ENCODE measurements around the gene RHBDD3.

RHBDD3 gene

DNA sequence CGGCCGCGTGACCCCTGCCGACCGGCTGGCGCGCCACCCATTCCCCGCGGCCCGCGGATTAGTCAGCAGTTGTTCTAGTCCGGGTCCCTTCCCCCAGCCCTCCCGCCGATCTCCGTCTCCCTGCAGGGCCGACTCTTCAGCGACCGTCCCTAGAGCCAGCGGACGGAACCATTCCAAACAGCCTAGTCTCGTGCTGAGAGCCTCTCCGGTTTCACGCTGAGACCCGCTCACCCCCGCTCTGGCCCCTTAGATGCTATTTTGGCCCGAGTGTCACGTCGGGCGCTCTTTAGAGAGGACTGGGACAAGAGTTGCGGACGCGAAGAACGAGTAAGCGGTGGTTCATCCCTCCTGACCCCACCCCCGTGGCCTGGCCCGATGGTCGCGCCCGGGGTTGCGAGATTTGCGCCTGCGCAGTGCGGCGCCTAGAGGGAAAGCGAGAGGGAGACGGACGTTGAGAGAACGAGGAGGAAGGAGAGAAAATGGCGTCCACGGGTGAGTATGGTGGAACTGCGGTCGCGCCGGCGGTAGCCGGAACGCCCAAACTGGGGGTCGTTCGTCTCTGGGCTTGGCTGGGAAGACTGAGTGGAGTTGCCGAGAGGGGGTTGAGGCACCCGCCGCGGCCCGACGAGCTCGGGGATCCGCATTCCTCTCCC lies at the start of gene RHBDD3, which contains the start of gene EWSR1:
Gene RHBDD3 (minus strand): TSS at position 124 of the 653 bp plus-strand sequence. CDS start 2,355 bp downstream, outside the sequence.
Gene EWSR1 (plus strand): TSS at position 411 of the 653 bp plus-strand sequence. CDS start 69 bp downstream, at position 480.
- TF ChIP-seq, protein P1, sequence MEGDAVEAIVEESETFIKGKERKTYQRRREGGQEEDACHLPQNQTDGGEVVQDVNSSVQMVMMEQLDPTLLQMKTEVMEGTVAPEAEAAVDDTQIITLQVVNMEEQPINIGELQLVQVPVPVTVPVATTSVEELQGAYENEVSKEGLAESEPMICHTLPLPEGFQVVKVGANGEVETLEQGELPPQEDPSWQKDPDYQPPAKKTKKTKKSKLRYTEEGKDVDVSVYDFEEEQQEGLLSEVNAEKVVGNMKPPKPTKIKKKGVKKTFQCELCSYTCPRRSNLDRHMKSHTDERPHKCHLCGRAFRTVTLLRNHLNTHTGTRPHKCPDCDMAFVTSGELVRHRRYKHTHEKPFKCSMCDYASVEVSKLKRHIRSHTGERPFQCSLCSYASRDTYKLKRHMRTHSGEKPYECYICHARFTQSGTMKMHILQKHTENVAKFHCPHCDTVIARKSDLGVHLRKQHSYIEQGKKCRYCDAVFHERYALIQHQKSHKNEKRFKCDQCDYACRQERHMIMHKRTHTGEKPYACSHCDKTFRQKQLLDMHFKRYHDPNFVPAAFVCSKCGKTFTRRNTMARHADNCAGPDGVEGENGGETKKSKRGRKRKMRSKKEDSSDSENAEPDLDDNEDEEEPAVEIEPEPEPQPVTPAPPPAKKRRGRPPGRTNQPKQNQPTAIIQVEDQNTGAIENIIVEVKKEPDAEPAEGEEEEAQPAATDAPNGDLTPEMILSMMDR (conservative IDR thresholded peaks at IDR 0.05; ENCODE audit: low read depth, low read length): no peak
- peak within 1 kb of the TSS; percentile 92 for H3K4me3 ChIP-seq (ENCODE audit: low read length)
- peak; percentile 92 for DNase-seq (ENCODE audit: low read depth)

DNA sequence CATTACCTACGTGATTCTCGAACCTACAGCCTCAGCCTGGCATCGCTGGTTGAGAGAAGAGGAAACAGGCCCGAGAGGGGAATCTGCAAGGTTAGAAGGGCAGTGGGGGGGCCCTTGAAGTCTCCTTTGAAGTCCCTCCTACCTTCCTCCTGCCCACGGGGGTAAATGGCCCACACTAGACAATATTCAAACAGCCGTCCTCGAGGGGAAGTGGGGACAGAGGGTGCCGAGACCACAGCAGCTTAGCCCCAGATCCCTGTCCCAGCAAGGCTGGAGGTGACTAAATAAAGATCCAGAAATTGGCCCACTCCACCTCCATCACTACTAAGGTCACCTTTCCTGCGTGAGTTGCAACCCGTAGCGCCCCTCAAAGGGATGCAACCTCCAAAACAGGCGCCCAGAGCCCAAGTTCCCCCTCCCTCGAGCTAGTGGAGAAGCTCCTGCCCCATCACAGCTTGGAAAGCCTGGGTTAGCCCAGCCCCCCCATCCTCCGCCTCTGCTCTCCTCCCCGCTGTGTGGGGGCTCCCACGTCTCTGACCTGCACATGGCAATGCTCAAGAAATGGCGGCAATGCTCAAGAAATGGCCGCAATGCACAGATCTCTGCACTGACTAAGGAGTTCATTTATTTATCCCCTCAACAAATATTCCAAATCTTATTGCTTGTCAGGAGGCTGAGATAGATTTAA lies 48.5 kb upstream of the RHBDD3 start:
- no peak overlapping the region for H3K4me3 ChIP-seq (ENCODE audit: low read length)
- TF ChIP-seq, protein P1 (conservative IDR thresholded peaks at IDR 0.05; ENCODE audit: low read depth, low read length): no peak
- DNase-seq (ENCODE audit: low read depth): no peak

DNA sequence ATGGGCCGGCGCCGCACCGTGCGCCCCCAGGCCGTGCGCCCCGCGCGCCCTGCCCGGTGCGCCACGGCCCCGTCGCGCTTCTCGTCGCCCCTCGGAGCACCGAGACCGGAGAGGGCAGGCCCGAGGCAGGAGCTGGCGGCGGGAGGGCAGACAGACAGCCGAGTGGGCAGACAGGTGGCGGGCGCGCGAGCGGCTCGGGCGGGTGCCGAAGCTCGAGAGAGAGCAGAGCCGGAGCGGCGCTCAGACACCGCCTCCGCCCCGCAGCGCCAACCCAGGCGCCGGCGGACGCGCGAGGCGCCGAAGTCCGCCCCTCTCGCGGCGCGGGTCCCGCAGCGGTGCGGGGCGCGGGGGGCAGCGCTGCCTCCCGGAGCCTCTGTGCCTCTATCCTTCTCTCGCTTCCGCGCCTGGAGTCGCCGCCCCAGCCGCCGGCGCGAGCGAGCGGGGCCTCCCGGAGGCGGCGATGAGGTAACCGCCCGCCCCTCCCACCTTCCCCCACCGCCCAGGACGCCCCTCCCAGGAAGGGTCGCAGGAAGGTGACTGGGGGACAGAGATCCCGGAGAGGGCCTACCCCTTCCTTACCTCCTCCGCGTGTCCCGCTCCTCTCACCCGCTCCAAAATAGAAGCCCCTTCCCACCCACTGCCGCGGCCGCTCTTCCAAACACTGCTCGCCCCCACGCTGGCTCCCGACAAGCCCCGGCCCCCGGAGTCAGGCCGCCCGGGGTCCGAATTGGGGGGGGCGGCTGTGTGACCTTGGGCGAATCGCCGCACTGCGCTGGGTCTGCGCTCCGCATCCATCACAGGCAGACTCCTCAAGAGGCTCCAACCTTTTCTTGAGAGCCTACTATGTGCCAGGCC lies 47.7 kb upstream of the RHBDD3 start, which contains the start of gene RASL10A:
Gene RASL10A (minus strand): TSS at position 412 of the 855 bp plus-strand sequence. CDS start 451 bp downstream, outside the sequence.
- no peak within 1 kb of the TSS for H3K4me3 ChIP-seq (ENCODE audit: low read length)
- DNase-seq (ENCODE audit: low read depth): no peak

DNA sequence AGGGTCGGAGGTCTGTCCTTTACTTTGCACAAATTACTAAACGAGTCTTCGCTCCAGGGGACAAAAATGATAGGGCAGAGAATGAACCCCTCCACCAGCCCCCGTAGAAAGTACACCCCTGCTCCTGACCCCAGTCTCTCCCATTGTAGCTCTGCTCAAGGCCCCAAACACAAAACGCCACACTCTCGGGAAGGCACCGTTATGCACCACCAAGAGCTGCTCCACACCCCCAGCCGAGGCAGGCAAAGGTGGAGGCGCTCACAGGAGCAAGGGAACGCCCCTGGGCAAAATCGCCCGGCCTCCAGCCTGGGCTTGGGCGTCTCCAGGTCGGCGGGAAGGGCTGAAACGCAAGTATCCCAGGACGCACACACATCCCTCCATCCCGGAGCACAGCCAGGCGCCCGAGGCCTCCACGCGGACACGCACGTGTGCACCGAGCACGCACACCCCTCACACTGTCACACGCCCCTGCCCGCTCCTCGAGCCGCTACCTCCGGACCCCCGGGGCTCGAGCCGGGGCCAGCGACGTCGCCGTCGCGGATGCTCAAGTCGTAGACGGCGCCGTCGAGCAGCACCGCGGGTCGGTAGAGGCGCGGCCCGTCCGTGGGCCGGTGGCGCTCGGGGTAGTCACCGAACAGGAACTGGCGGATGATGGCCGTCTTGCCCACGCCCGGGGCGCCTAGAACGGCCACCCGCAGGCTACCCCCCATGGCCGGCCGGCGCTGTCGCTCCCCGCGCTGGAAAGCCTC lies 46.9 kb upstream of the RHBDD3 start:
- no peak for DNase-seq (ENCODE audit: low read depth)
- TF ChIP-seq, protein P1 (conservative IDR thresholded peaks at IDR 0.05; ENCODE audit: low read depth, low read length): no peak
- no peak overlapping the region for H3K4me3 ChIP-seq (ENCODE audit: low read length)

More for the DNA sequence above, 47.7 kb upstream of the RHBDD3 start, which contains the start of gene RASL10A:
- TF ChIP-seq, protein P1 (conservative IDR thresholded peaks at IDR 0.05; ENCODE audit: low read depth, low read length): no peak

DNA sequence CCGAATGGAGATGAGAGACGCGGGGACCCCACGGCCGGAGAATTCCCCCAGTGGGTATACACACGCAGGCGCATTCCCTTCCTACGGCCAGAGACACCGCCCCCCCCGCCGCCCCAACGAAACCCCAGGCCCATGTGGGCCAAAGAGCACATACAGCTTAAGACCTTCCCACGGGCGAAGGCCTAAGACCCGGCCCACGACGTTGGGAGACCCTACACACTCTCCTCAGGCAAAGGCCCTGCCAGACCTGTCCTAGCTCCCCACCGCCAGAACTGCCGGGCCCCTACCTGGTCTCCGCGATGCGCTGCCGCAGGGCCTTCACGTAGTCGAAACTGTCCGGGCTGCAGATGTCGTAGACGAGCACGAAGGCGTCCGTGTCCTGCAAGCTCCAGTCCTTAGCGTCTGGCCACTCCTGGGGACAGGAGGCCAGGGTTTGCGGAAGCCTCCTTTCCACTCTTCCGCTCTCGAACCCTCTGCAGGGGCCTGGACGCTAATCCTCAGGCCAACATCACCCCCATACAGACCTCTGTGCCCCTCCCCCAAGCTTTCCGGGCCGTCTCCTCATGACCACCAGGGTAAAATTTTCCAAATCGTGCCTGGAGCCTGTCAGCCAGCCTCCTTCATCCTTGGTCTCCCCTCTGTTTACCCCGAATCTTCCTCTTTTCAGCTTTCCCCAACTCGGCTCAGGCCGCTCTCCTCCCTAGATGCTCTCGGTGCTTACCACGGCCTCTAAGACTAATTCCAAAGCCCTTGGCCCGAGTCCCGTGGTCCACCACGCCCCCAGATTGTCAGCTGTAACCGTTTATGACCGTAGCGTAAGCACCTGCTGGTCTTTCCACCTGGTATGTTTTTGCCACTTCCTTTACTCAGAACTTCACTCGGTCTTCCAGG lies 46.0 kb upstream of the RHBDD3 start:
- no peak overlapping the region for H3K4me3 ChIP-seq (ENCODE audit: low read length)
- TF ChIP-seq, protein P1 (conservative IDR thresholded peaks at IDR 0.05; ENCODE audit: low read depth, low read length): no peak
- DNase-seq (ENCODE audit: low read depth): no peak
